Neural progenitor cell (in vitro differentiated cells): ENCODE measurements around the gene CDH26. TPM values are rescaled to one million over a fixed set of nuclear protein-coding genes. Genes with fewer than 3 reads are reported as not detected.

Source experiments
- DNase-seq: peaks from one replicate; pipeline ENCODE4 v3.0.0-alpha.2; 2016; ENCODE audit warnings: low spot score
- H2AFZ ChIP-seq: fragments of 200-600 bp; sonication (generic); replicated peaks from 2 replicates; pipeline ENCODE4 v1.6.1; 2016; ENCODE audit warnings: antibody characterized with exemption
- H3F3A ChIP-seq: fragments of 200-600 bp; sonication (generic); 2 replicates; pipeline ENCODE4 v1.6.1; 2016; ENCODE audit warnings: antibody characterized with exemption, low read depth
- H3K27ac ChIP-seq: fragments of 200-600 bp; sonication (generic); 2 replicates; pipeline ENCODE4 v1.5.1; 2016; ENCODE audit warnings: mild to moderate bottlenecking
- H3K27me3 ChIP-seq: fragments of 200-600 bp; sonication (generic); 2 replicates; pipeline ENCODE4 v1.6.1; 2016; ENCODE audit warnings: mild to moderate bottlenecking, moderate library complexity
- H3K36me3 ChIP-seq: fragments of 200-600 bp; sonication (generic); 2 replicates; pipeline ENCODE4 v1.5.1; 2016
- H3K4me1 ChIP-seq: fragments of 200-600 bp; sonication (generic); 2 replicates; pipeline ENCODE4 v1.6.1; 2016; ENCODE audit warnings: mixed run types
- H3K4me2 ChIP-seq: fragments of 200-600 bp; sonication (generic); 2 replicates; pipeline ENCODE4 v1.6.1; 2016
- H3K4me3 ChIP-seq: fragments of 200-600 bp; sonication (generic); 2 replicates; pipeline ENCODE4 v1.5.1; 2016
- H3K79me2 ChIP-seq: fragments of 200-600 bp; sonication (generic); 2 replicates; pipeline ENCODE4 v1.6.1; 2016; ENCODE audit warnings: low read depth
- H3K9ac ChIP-seq: fragments of 200-600 bp; sonication (generic); 2 replicates; pipeline ENCODE4 v1.6.1; 2016
- H3K9me3 ChIP-seq: fragments of 200-600 bp; sonication (generic); 2 replicates; pipeline ENCODE4 v1.5.1; 2016; ENCODE audit warnings: low read depth
- H4K20me1 ChIP-seq: fragments of 200-600 bp; sonication (generic); 2 replicates; pipeline ENCODE4 v1.6.1; 2016; ENCODE audit warnings: low read depth
- H3K27ac Mint-ChIP-seq: 3 replicates; pipeline ENCODE4 v1.8.0; 2021; ENCODE audit warnings: mixed read lengths
- H3K27me3 Mint-ChIP-seq: 2 replicates; pipeline ENCODE4 v1.8.0; 2022; ENCODE audit warnings: low read depth, mild to moderate bottlenecking, inconsistent platforms, moderate library complexity, mixed read lengths; ENCODE audit not compliant: insufficient read depth
- H3K36me3 Mint-ChIP-seq: 3 replicates; pipeline ENCODE4 v1.8.0; 2021; ENCODE audit warnings: mixed read lengths
- H3K4me1 Mint-ChIP-seq: 3 replicates; pipeline ENCODE4 v1.8.0; 2021; ENCODE audit warnings: mixed read lengths
- H3K4me3 Mint-ChIP-seq: 3 replicates; pipeline ENCODE4 v1.8.0; 2021; ENCODE audit warnings: mild to moderate bottlenecking, moderate library complexity, mixed read lengths
- H3K9me3 Mint-ChIP-seq: 3 replicates; pipeline ENCODE4 v1.8.0; 2020; ENCODE audit warnings: mixed read lengths
- EZH2 ChIP-seq: fragments of 200-600 bp; sonication (generic); IDR thresholded peaks from 2 replicates; pipeline ENCODE4 v1.6.1; 2017; ENCODE audit warnings: antibody characterized with exemption, mild to moderate bottlenecking, moderate library complexity
- EZH2phosphoT487 ChIP-seq: fragments of 200-600 bp; sonication (generic); IDR thresholded peaks from 2 replicates; pipeline ENCODE4 v1.6.1; 2017; ENCODE audit warnings: antibody characterized with exemption
- total RNA-seq: library from RNA; depleted of rRNA; stranded (reverse); fragments of >200 nt; gene quantifications from 2 replicates; pipeline ENCODE4 v1.2.3, GENCODE V29; 2015; ENCODE audit warnings: low replicate concordance
- TF ChIP-seq, protein P1 (sequence below): fragments of 200-600 bp; sonication (generic); IDR thresholded peaks from 2 replicates; pipeline ENCODE4 v1.5.1; 2017; ENCODE audit warnings: antibody characterized with exemption, mild to moderate bottlenecking

Gene CDH26
- total RNA-seq, 1 donor from 2014 or later, result not detected

DNA sequence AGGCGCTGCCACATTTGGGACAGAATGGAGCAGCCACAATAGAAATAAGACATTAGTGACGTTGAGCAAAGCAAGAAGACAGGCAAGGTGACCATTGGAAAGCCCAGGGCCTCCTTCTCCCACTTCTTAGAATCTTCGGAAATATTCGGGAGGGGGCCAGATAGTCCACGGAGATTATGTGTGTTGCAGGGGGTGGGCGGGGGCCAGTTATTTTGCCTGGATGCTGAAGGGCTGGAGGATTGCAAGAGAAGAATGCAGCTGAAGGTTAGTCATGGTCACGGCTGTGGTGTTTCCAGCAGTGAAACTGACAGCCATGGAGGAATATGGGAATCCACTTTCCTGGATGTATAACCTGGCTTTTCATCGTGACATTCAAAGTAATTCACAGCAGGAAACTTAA is 88.6 kb downstream of the CDH26 start:
- H4K20me1 ChIP-seq, result no peaks in the 10 kb centered on the region
- peaks cover 11% of the 10 kb centered on the region for H3K4me1 Mint-ChIP-seq
- no peaks in the 10 kb centered on the region for H3K79me2 ChIP-seq
- no peaks in the 10 kb centered on the region for H3K36me3 Mint-ChIP-seq
- no peak overlapping the region for H2AFZ ChIP-seq
- H3K9me3 ChIP-seq, result no peaks in the 10 kb centered on the region
- no peak overlapping the region for H3K9ac ChIP-seq
- no peaks in the 10 kb centered on the region for H3K4me1 ChIP-seq
- peaks cover 4% of the 10 kb centered on the region for H3K27me3 Mint-ChIP-seq
- no peaks in the 10 kb centered on the region for H3F3A ChIP-seq
- H3K27me3 ChIP-seq, result no peaks in the 10 kb centered on the region
- DNase-seq, result no peak
- no peaks in the 10 kb centered on the region for H3K9me3 Mint-ChIP-seq
- TF ChIP-seq EZH2, result no peak
- no peak for TF ChIP-seq EZH2phosphoT487
- TF ChIP-seq, protein P1, sequence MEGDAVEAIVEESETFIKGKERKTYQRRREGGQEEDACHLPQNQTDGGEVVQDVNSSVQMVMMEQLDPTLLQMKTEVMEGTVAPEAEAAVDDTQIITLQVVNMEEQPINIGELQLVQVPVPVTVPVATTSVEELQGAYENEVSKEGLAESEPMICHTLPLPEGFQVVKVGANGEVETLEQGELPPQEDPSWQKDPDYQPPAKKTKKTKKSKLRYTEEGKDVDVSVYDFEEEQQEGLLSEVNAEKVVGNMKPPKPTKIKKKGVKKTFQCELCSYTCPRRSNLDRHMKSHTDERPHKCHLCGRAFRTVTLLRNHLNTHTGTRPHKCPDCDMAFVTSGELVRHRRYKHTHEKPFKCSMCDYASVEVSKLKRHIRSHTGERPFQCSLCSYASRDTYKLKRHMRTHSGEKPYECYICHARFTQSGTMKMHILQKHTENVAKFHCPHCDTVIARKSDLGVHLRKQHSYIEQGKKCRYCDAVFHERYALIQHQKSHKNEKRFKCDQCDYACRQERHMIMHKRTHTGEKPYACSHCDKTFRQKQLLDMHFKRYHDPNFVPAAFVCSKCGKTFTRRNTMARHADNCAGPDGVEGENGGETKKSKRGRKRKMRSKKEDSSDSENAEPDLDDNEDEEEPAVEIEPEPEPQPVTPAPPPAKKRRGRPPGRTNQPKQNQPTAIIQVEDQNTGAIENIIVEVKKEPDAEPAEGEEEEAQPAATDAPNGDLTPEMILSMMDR, result no peak
- H3K27ac ChIP-seq, result no peak overlapping the region
- no peak overlapping the region for H3K27ac Mint-ChIP-seq
- no peak overlapping the region for H3K4me3 Mint-ChIP-seq
- H3K4me3 ChIP-seq, result no peak overlapping the region
- H3K4me2 ChIP-seq, result no peak overlapping the region
- no peaks in the 10 kb centered on the region for H3K36me3 ChIP-seq

DNA sequence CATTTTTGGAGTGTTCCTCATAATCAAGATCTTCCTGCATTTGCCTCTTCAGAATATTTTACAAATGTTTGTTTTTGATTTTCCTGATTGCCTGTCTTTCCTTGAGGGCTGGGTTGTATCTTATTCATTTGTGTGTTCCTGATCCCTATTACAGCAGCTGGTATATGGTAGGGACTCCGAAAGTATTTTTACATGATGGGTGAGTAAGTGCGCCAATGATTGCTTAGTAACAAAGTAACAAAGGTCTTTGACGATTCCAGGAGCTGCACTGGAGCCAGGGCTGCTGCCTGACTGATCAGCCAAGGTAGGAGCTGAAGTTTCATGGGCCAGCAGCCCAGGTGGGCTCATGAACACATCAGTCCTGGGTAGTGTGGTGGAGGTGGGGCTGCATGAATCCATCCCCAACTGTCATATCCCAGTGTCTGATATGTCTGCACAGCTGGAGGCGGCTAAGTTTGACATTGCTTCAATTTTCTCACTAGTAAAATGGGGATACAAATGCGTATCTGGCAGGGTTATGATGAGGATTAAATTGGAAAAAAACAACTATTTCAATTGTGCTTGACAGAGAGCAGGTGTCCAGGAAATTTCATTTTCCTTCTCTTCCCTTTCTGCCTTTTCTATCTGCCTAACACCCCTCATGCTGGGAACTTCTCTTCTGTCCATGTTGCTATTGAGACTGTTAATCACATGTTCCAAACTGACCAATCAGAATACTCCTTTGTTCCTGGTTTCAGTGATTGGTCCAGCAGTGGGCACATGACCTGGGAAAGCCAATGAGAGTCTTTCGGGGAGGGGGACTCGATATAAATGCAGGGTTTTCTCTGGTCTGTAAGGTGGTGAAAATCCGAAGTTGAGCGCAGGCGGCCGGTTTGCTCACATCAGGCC is 90.7 kb downstream of the CDH26 start:
- H3K36me3 ChIP-seq, result no peaks in the 10 kb centered on the region
- no peak overlapping the region for H3K27ac Mint-ChIP-seq
- no peaks in the 10 kb centered on the region for H3F3A ChIP-seq
- H4K20me1 ChIP-seq, result no peaks in the 10 kb centered on the region
- H2AFZ ChIP-seq, result no peak overlapping the region
- H3K27me3 Mint-ChIP-seq, result peaks cover 4% of the 10 kb centered on the region
- H3K4me2 ChIP-seq, result no peak overlapping the region
- no peaks in the 10 kb centered on the region for H3K9me3 Mint-ChIP-seq
- no peaks in the 10 kb centered on the region for H3K36me3 Mint-ChIP-seq
- no peak for DNase-seq
- peaks cover 11% of the 10 kb centered on the region for H3K4me1 Mint-ChIP-seq
- no peaks in the 10 kb centered on the region for H3K27me3 ChIP-seq
- H3K4me3 Mint-ChIP-seq, result no peak overlapping the region
- TF ChIP-seq, protein P1, result no peak
- H3K9me3 ChIP-seq, result no peaks in the 10 kb centered on the region
- H3K4me1 ChIP-seq, result no peaks in the 10 kb centered on the region
- H3K27ac ChIP-seq, result no peak overlapping the region
- H3K4me3 ChIP-seq, result no peak overlapping the region
- no peak overlapping the region for H3K9ac ChIP-seq
- no peaks in the 10 kb centered on the region for H3K79me2 ChIP-seq

DNA sequence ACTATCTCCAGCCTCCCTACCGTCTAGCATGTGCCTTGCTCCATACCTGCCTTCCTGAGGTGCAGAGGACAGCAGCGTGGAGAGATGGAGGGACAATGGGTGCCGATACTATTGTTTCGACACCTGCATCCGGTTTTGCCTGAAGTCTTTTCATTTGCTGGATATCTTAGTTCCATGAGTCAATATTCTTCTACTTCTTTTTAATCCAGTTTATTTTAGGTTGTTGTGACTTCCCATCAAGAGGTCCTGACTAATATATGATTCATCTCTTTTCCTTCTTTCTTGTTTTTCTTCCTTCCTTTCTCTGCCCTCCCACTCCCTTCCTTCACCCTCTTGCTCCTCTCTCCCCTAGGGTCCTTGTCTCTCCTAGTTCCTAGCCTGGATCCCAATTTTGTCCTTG is 91.4 kb downstream of the CDH26 start:
- peaks cover 6% of the 10 kb centered on the region for H3K27me3 Mint-ChIP-seq
- DNase-seq, result no peak
- H3K4me3 ChIP-seq, result no peak overlapping the region
- no peaks in the 10 kb centered on the region for H3K9me3 Mint-ChIP-seq
- H3K4me3 Mint-ChIP-seq, result no peak overlapping the region
- no peaks in the 10 kb centered on the region for H3K79me2 ChIP-seq
- H3F3A ChIP-seq, result no peaks in the 10 kb centered on the region
- H3K27ac ChIP-seq, result no peak overlapping the region
- no peaks in the 10 kb centered on the region for H3K27me3 ChIP-seq
- no peak overlapping the region for H2AFZ ChIP-seq
- TF ChIP-seq, protein P1, result no peak
- no peak for TF ChIP-seq EZH2
- no peaks in the 10 kb centered on the region for H3K36me3 ChIP-seq
- no peaks in the 10 kb centered on the region for H3K36me3 Mint-ChIP-seq
- no peak overlapping the region for H3K27ac Mint-ChIP-seq
- H3K4me1 Mint-ChIP-seq, result peaks cover 11% of the 10 kb centered on the region
- no peaks in the 10 kb centered on the region for H3K9me3 ChIP-seq
- H3K9ac ChIP-seq, result no peak overlapping the region
- no peak overlapping the region for H3K4me2 ChIP-seq
- H3K4me1 ChIP-seq, result no peaks in the 10 kb centered on the region
- no peaks in the 10 kb centered on the region for H4K20me1 ChIP-seq
